WTC11 (cell line): ENCODE measurements around the gene SRP14. TPM values are rescaled to one million over a fixed set of nuclear protein-coding genes. Genes with fewer than 3 reads are reported as not detected.

Experiments
- ATAC-seq: fragments of 200-7000 bp; cut with Tn5 transposase; 2 replicates; pipeline ENCODE4 v1.10.0; 2021; ENCODE audit warnings: mild to moderate bottlenecking, moderate library complexity
- CTCF ChIA-PET: fragments of 300-600 bp; sonication (Branson Sonifier 250); formaldehyde crosslinking; loops from one replicate; lab custom pipeline; 2021; ENCODE audit warnings: antibody characterized with exemption; lab: Charles Lee
- POLR2A ChIA-PET: fragments of 350-600 bp; sonication (Branson Sonifier 250); formaldehyde crosslinking; loops from one replicate; lab custom pipeline; 2021; ENCODE audit warnings: antibody characterized with exemption; lab: Charles Lee
- DNase-seq: peaks from one replicate; pipeline ENCODE4 v3.0.0; 2021; ENCODE audit warnings: low spot score
- H3K27ac Mint-ChIP-seq: 2 replicates; pipeline ENCODE4 v1.8.0; 2021; ENCODE audit warnings: mixed read lengths
- H3K27me3 Mint-ChIP-seq: 2 replicates; pipeline ENCODE4 v1.8.0; 2021; ENCODE audit warnings: low read depth, mild to moderate bottlenecking, moderate library complexity, mixed read lengths
- H3K36me3 Mint-ChIP-seq: 2 replicates; pipeline ENCODE4 v1.8.0; 2021; ENCODE audit warnings: mixed read lengths
- H3K4me1 Mint-ChIP-seq: 2 replicates; pipeline ENCODE4 v1.8.0; 2022; ENCODE audit warnings: mixed read lengths
- H3K4me3 Mint-ChIP-seq: 2 replicates; pipeline ENCODE4 v1.8.0; 2021; ENCODE audit warnings: mild to moderate bottlenecking, moderate library complexity, mixed read lengths
- H3K9me3 Mint-ChIP-seq: 2 replicates; pipeline ENCODE4 v1.8.0; 2021; ENCODE audit warnings: mixed read lengths
- EMX1 ChIP-seq: fragments of 250-450 bp; sonication (Bioruptor Pico); IDR thresholded peaks from 2 replicates; pipeline ENCODE4 v1.8.0; 2021; ENCODE audit warnings: mild to moderate bottlenecking
- ETV6 ChIP-seq: sonication (generic); formaldehyde crosslinking; IDR thresholded peaks from 2 replicates; pipeline ENCODE4 v1.8.1; 2022; ENCODE audit warnings: mild to moderate bottlenecking, missing genetic modification reagents
- FOXK1 ChIP-seq: sonication (generic); formaldehyde crosslinking; IDR thresholded peaks from 2 replicates; pipeline ENCODE4 v1.8.0; 2022; ENCODE audit warnings: mild to moderate bottlenecking, moderate library complexity, missing genetic modification reagents
- GABPB1 ChIP-seq: sonication (generic); formaldehyde crosslinking; IDR thresholded peaks from 2 replicates; pipeline ENCODE4 v1.8.1; 2023; ENCODE audit warnings: mild to moderate bottlenecking, missing genetic modification reagents
- HMGA2 ChIP-seq: fragments of 250-450 bp; sonication (Bioruptor Pico); IDR thresholded peaks from 2 replicates; pipeline ENCODE4 v1.4.0; 2021; ENCODE audit warnings: mild to moderate bottlenecking, moderate library complexity
- IRF2 ChIP-seq: sonication (generic); formaldehyde crosslinking; IDR thresholded peaks from 2 replicates; pipeline ENCODE4 v1.8.0; 2022; ENCODE audit warnings: low read depth, missing genetic modification reagents, borderline replicate concordance
- PRRX2 ChIP-seq: fragments of 250-450 bp; sonication (Bioruptor Pico); IDR thresholded peaks from 2 replicates; pipeline ENCODE4 v1.8.0; 2021; ENCODE audit warnings: mild to moderate bottlenecking
- SMAD3 ChIP-seq: sonication (generic); formaldehyde crosslinking; IDR thresholded peaks from 2 replicates; pipeline ENCODE4 v1.8.0; 2022; ENCODE audit warnings: missing genetic modification reagents, mild to moderate bottlenecking, borderline replicate concordance
- SMAD4 ChIP-seq: sonication (generic); formaldehyde crosslinking; IDR thresholded peaks from 2 replicates; pipeline ENCODE4 v1.8.0; 2022; ENCODE audit warnings: mild to moderate bottlenecking, missing genetic modification reagents
- ZBTB21 ChIP-seq: sonication (generic); formaldehyde crosslinking; IDR thresholded peaks from 2 replicates; pipeline ENCODE4 v1.8.1; 2023; ENCODE audit warnings: mild to moderate bottlenecking, missing genetic modification reagents, borderline replicate concordance
- ZNF317 ChIP-seq: sonication (generic); formaldehyde crosslinking; IDR thresholded peaks from 2 replicates; pipeline ENCODE4 v1.8.1; 2023; ENCODE audit warnings: low read depth, mild to moderate bottlenecking, moderate library complexity, missing genetic modification reagents, borderline replicate concordance
- total RNA-seq: library from RNA; stranded (reverse); gene quantifications from 3 replicates; pipeline ENCODE4 v1.2.3, GENCODE V29; 2021
- TF ChIP-seq, protein P1 (sequence below): sonication (generic); formaldehyde crosslinking; conservative IDR thresholded peaks from 2 replicates; pipeline ENCODE4 v1.8.1; 2023; ENCODE audit warnings: mild to moderate bottlenecking, low read depth, missing genetic modification reagents, moderate library complexity
- TF ChIP-seq, protein P2 (sequence below): sonication (generic); formaldehyde crosslinking; conservative IDR thresholded peaks from 2 replicates; pipeline ENCODE4 v1.8.1; 2022; ENCODE audit warnings: mild to moderate bottlenecking, missing genetic modification reagents
- TF ChIP-seq, protein P3 (sequence below): fragments of 250-450 bp; sonication (Bioruptor Pico); IDR thresholded peaks from 2 replicates; pipeline ENCODE4 v1.9.0; 2021; ENCODE audit warnings: mild to moderate bottlenecking
- TF ChIP-seq, protein P4 (sequence below): sonication (generic); formaldehyde crosslinking; IDR thresholded peaks from 2 replicates; pipeline ENCODE4 v1.8.0; 2023; ENCODE audit warnings: missing genetic modification reagents
- TF ChIP-seq, protein P5 (sequence below): sonication (generic); formaldehyde crosslinking; IDR thresholded peaks from 2 replicates; pipeline ENCODE4 v1.8.0; 2022; ENCODE audit warnings: mild to moderate bottlenecking, missing genetic modification reagents
- TF ChIP-seq, protein P6 (sequence below): sonication (generic); formaldehyde crosslinking; IDR thresholded peaks from 2 replicates; pipeline ENCODE4 v1.8.1; 2022; ENCODE audit warnings: low read depth, mild to moderate bottlenecking, moderate library complexity, missing genetic modification reagents, borderline replicate concordance
- TF ChIP-seq, protein P7 (sequence below): sonication (generic); formaldehyde crosslinking; IDR thresholded peaks from 2 replicates; pipeline ENCODE4 v1.8.1; 2023; ENCODE audit warnings: mild to moderate bottlenecking, missing genetic modification reagents, moderate library complexity
- TF ChIP-seq, protein P8 (sequence below): fragments of 250-450 bp; sonication (Bioruptor Pico); IDR thresholded peaks from 2 replicates; pipeline ENCODE4 v2.1.2; 2022; ENCODE audit warnings: mild to moderate bottlenecking, moderate library complexity

SRP14 gene
- total RNA-seq, 1 experiment from 2014 or later, result 190 TPM

DNA sequence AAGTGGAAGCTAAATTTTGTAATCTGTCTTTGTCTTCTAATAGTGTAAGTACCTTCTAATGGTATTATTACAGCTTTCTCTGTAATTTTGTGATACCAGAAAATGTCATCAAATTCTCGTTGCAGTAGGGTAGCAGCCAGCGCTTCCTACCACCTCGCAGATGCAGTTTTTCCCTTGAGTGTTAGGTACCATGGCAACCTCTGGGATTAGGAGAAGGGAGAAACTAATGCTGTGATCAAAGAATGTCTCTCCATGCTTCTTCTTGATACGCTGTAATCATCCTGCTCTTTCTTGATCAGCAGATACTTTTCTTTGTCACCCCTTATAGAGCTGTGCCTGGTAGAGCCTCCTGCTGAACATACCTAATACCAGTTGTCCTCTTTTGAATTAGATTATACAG, 27.7 kb downstream of the SRP14 start:
- TF ChIP-seq EMX1 (CRISPR knock-in tag) (no peak), SMAD4 (CRISPR knock-in tag) (no peak), GABPB1 (CRISPR knock-in tag) (no peak), ZBTB21 (no peak), SMAD3 (CRISPR knock-in tag) (no peak), FOXK1 (CRISPR knock-in tag) (no peak), ETV6 (CRISPR knock-in tag) (no peak), PRRX2 (CRISPR knock-in tag) (no peak), HMGA2 (CRISPR knock-in tag) (no peak), IRF2 (CRISPR knock-in tag) (no peak)
- TF ChIP-seq, protein P1, sequence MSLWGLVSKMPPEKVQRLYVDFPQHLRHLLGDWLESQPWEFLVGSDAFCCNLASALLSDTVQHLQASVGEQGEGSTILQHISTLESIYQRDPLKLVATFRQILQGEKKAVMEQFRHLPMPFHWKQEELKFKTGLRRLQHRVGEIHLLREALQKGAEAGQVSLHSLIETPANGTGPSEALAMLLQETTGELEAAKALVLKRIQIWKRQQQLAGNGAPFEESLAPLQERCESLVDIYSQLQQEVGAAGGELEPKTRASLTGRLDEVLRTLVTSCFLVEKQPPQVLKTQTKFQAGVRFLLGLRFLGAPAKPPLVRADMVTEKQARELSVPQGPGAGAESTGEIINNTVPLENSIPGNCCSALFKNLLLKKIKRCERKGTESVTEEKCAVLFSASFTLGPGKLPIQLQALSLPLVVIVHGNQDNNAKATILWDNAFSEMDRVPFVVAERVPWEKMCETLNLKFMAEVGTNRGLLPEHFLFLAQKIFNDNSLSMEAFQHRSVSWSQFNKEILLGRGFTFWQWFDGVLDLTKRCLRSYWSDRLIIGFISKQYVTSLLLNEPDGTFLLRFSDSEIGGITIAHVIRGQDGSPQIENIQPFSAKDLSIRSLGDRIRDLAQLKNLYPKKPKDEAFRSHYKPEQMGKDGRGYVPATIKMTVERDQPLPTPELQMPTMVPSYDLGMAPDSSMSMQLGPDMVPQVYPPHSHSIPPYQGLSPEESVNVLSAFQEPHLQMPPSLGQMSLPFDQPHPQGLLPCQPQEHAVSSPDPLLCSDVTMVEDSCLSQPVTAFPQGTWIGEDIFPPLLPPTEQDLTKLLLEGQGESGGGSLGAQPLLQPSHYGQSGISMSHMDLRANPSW (CRISPR knock-in tag), result no peak
- TF ChIP-seq, protein P2, sequence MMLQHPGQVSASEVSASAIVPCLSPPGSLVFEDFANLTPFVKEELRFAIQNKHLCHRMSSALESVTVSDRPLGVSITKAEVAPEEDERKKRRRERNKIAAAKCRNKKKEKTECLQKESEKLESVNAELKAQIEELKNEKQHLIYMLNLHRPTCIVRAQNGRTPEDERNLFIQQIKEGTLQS (CRISPR knock-in tag), result no peak
- TF ChIP-seq, protein P3, sequence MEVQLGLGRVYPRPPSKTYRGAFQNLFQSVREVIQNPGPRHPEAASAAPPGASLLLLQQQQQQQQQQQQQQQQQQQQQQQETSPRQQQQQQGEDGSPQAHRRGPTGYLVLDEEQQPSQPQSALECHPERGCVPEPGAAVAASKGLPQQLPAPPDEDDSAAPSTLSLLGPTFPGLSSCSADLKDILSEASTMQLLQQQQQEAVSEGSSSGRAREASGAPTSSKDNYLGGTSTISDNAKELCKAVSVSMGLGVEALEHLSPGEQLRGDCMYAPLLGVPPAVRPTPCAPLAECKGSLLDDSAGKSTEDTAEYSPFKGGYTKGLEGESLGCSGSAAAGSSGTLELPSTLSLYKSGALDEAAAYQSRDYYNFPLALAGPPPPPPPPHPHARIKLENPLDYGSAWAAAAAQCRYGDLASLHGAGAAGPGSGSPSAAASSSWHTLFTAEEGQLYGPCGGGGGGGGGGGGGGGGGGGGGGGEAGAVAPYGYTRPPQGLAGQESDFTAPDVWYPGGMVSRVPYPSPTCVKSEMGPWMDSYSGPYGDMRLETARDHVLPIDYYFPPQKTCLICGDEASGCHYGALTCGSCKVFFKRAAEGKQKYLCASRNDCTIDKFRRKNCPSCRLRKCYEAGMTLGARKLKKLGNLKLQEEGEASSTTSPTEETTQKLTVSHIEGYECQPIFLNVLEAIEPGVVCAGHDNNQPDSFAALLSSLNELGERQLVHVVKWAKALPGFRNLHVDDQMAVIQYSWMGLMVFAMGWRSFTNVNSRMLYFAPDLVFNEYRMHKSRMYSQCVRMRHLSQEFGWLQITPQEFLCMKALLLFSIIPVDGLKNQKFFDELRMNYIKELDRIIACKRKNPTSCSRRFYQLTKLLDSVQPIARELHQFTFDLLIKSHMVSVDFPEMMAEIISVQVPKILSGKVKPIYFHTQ (CRISPR knock-in tag), result no peak
- TF ChIP-seq, protein P4, sequence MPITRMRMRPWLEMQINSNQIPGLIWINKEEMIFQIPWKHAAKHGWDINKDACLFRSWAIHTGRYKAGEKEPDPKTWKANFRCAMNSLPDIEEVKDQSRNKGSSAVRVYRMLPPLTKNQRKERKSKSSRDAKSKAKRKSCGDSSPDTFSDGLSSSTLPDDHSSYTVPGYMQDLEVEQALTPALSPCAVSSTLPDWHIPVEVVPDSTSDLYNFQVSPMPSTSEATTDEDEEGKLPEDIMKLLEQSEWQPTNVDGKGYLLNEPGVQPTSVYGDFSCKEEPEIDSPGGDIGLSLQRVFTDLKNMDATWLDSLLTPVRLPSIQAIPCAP (CRISPR knock-in tag), result no peak
- TF ChIP-seq, protein P5, sequence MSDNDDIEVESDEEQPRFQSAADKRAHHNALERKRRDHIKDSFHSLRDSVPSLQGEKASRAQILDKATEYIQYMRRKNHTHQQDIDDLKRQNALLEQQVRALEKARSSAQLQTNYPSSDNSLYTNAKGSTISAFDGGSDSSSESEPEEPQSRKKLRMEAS (CRISPR knock-in tag), result no peak
- TF ChIP-seq, protein P6, sequence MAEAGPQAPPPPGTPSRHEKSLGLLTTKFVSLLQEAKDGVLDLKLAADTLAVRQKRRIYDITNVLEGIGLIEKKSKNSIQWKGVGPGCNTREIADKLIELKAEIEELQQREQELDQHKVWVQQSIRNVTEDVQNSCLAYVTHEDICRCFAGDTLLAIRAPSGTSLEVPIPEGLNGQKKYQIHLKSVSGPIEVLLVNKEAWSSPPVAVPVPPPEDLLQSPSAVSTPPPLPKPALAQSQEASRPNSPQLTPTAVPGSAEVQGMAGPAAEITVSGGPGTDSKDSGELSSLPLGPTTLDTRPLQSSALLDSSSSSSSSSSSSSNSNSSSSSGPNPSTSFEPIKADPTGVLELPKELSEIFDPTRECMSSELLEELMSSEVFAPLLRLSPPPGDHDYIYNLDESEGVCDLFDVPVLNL (CRISPR knock-in tag), result no peak
- TF ChIP-seq, protein P7, sequence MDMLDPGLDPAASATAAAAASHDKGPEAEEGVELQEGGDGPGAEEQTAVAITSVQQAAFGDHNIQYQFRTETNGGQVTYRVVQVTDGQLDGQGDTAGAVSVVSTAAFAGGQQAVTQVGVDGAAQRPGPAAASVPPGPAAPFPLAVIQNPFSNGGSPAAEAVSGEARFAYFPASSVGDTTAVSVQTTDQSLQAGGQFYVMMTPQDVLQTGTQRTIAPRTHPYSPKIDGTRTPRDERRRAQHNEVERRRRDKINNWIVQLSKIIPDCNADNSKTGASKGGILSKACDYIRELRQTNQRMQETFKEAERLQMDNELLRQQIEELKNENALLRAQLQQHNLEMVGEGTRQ (CRISPR knock-in tag), result no peak
- ChIA-PET CTCF (no interaction called here), POLR2A (no interaction called here)
- Mint-ChIP-seq H3K4me1 (no peaks in the 10 kb centered on the region), H3K36me3 (peaks cover 96% of the 10 kb centered on the region), H3K27me3 (peaks cover 4% of the 10 kb centered on the region; the same call in 1 of the 2 replicates), H3K27ac (no peak overlapping the region), H3K9me3 (peaks cover 51% of the 10 kb centered on the region), H3K4me3 (no peak overlapping the region)
- no peak for ATAC-seq
- DNase-seq, result no peak

DNA sequence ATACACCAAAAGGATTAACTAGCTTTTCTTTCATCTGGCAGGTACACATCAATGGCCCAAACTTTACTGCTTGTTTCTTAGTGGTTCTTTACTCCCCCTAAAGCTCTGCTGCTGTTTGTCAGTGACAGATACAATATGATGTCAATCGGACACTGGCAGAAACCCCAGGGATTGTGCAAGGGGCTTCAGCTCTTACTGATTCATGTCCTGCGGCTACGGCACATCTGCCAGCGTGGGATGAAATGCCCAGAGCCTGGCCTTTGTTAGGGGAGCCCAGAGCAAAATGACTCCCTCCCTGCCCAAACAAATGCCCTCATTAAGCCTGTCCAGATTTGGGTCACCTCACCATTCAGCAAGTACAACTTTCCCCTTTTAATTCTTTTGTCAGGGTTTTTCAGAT, 28.3 kb downstream of the SRP14 start:
- Mint-ChIP-seq H3K27ac (no peak overlapping the region), H3K4me3 (no peak overlapping the region), H3K9me3 (peaks cover 45% of the 10 kb centered on the region), H3K27me3 (peaks cover 4% of the 10 kb centered on the region; the same call in 1 of the 2 replicates), H3K4me1 (no peaks in the 10 kb centered on the region), H3K36me3 (peaks cover 96% of the 10 kb centered on the region)
- DNase-seq, result no peak
- CTCF ChIA-PET, result no interaction called here
- no peak for ATAC-seq
- POLR2A ChIA-PET, result no interaction called here
- TF ChIP-seq, protein P8, sequence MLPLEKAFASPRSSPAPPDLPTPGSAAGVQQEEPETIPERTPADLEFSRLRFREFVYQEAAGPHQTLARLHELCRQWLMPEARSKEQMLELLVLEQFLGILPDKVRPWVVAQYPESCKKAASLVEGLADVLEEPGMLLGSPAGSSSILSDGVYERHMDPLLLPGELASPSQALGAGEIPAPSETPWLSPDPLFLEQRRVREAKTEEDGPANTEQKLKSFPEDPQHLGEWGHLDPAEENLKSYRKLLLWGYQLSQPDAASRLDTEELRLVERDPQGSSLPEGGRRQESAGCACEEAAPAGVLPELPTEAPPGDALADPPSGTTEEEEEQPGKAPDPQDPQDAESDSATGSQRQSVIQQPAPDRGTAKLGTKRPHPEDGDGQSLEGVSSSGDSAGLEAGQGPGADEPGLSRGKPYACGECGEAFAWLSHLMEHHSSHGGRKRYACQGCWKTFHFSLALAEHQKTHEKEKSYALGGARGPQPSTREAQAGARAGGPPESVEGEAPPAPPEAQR (CRISPR knock-in tag), result no peak
- TF ChIP-seq FOXK1 (CRISPR knock-in tag), result no peak
- TF ChIP-seq ZNF317, result no peak
- TF ChIP-seq ZBTB21, result no peak
- TF ChIP-seq, protein P4 (CRISPR knock-in tag), result no peak
